Measurements from ENCODE around the gene MZB1.
"Not testable (repeated sequence)": the region's sequence is repeated elsewhere in the genome, so short reads cannot be mapped to it uniquely, and the experiment has no call there.

MZB1 gene

GRCh38 chr5:139391570-139392323 lies 2.0 kb upstream of the MZB1 start:
- DNase-seq (ENCODE audit: low spot score), result no peak

GRCh38 chr5:139390639-139391569 lies 1.2 kb upstream of the MZB1 start:
- no peak for DNase-seq (ENCODE audit: low spot score)

GRCh38 chr5:139388198-139388821 lies 1.4 kb downstream of the MZB1 start:
- DNase-seq (ENCODE audit: low spot score), result no peak

GRCh38 chr5:139387611-139388197 lies 2.0 kb downstream of the MZB1 start:
- no peak for DNase-seq (ENCODE audit: low spot score)

- DNase-seq (ENCODE audit: low spot score), result not testable (repeated sequence)
These were observed 2.8 kb downstream of the MZB1 start for GRCh38 chr5:139386956-139387355.

GRCh38 chr5:139386050-139386438 lies 3.7 kb downstream of the MZB1 start:
- DNase-seq (ENCODE audit: low spot score), result no peak

GRCh38 chr5:139385061-139386049 lies 4.4 kb downstream of the MZB1 start:
- peak; percentile 55 for DNase-seq (ENCODE audit: low spot score)

- DNase-seq (ENCODE audit: low spot score), result no peak
These were observed 5.1 kb downstream of the MZB1 start for GRCh38 chr5:139384591-139385051.

GRCh38 chr5:139383993-139384590 lies 5.6 kb downstream of the MZB1 start:
- no peak for DNase-seq (ENCODE audit: low spot score)

- no peak for DNase-seq (ENCODE audit: low spot score)
These were observed 6.3 kb downstream of the MZB1 start, which contains the start of gene SLC23A1 for GRCh38 chr5:139383275-139383992. Gene SLC23A1, minus strand, starts transcription at chr5:139383297. Its CDS starts 44 bp downstream, at chr5:139383253.

GRCh38 chr5:139382807-139383206 lies 6.9 kb downstream of the MZB1 start:
- DNase-seq (ENCODE audit: low spot score), result no peak

- DNase-seq (ENCODE audit: low spot score), result no peak
These were observed 7.6 kb downstream of the MZB1 start for GRCh38 chr5:139381837-139382761.

GRCh38 chr5:139379626-139380449 lies 9.9 kb downstream of the MZB1 start:
- DNase-seq (ENCODE audit: low spot score), result no peak

GRCh38 chr5:139378941-139379361 lies 10.8 kb downstream of the MZB1 start:
- no peak for DNase-seq (ENCODE audit: low spot score)

- DNase-seq (ENCODE audit: low spot score), result no peak
These were observed 11.4 kb downstream of the MZB1 start for GRCh38 chr5:139378101-139378825.

- no peak for DNase-seq (ENCODE audit: low spot score)
These were observed 12.5 kb downstream of the MZB1 start for GRCh38 chr5:139377226-139377625.

GRCh38 chr5:139376364-139376763 lies 13.3 kb downstream of the MZB1 start:
- DNase-seq (ENCODE audit: low spot score), result no peak

Measured in hematopoietic multipotent progenitor cell treated with erythropoietin and hydrocortisone succinate and interleukin-3 and kit ligand, for 17 days (in vitro differentiated cells).